Mucosa of rectum (tissue), 2 donors: ENCODE data around the gene EPC2.
A peak's percentile ranks its signal among the peaks of the same experiment; 100 is the strongest.

Experiments used
- H3K27ac ChIP-seq, 2 donors: one replicate each; pipeline ENCODE4 v1.7.0; 2013; ENCODE audit warnings: inconsistent platforms in 2 of 2, low read depth in 2 of 2, low read length in 2 of 2
- H3K27me3 ChIP-seq, 2 donors: one replicate each; pipeline ENCODE4 v1.7.0; 2013; ENCODE audit warnings: low read length in 2 of 2; ENCODE audit not compliant: control insufficient read depth in 2 of 2, insufficient read depth in 2 of 2
- H3K36me3 ChIP-seq, 2 donors: one replicate each; pipeline ENCODE4 v1.7.0; 2013; ENCODE audit warnings: low read length in 2 of 2; ENCODE audit not compliant: control insufficient read depth in 2 of 2, insufficient read depth in 2 of 2
- H3K4me1 ChIP-seq, 2 donors: one replicate each; pipeline ENCODE4 v1.7.0; 2013; ENCODE audit warnings: low read length in 2 of 2, mild to moderate bottlenecking in 1 of 2; ENCODE audit not compliant: control insufficient read depth in 2 of 2, insufficient read depth in 2 of 2
- H3K4me3 ChIP-seq, 2 donors: one replicate each; pipeline ENCODE4 v1.7.0; 2013; ENCODE audit warnings: low read length in 2 of 2
- H3K9ac ChIP-seq, 2 donors: one replicate each; pipeline ENCODE4 v1.7.0; 2013; ENCODE audit warnings: low read length in 2 of 2, low read depth in 1 of 2, mild to moderate bottlenecking in 1 of 2
- H3K9me3 ChIP-seq, 2 donors: one replicate each; pipeline ENCODE4 v1.7.0; 2013; ENCODE audit warnings: low read length in 2 of 2; ENCODE audit not compliant: control insufficient read depth in 2 of 2
- donor health status: healthy.
- donor health status: Normal muscosa, but diverticular disease.

EPC2 gene

DNA sequence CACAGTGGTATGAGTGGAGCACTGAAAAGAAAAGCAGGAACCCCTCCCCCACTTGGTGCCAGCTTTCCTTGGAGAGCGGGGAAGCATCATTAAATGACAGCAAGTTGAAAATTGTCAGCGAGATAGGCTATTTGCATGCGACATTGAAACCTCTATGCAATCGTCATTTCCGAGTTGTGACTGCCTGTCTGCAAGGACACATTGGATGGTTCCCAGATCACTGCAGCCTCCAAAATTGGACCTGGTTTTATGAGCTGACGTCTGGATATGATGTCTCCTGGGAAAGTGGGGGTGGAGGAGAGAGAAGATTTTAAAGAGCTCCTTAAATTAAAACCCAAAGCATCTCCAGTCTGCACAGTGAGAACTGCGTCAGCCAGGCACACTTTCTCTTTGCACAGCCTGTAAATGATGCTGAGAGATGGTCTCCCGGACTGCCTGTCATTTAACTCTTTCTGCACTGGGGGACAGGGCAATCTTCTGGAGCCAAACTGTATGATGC is 172.7 kb downstream of the EPC2 start:
- Histone ChIP-seq H3K9ac (no peak overlapping the region), H3K9me3 (no peaks in the 10 kb centered on the region), H3K27me3 (no peaks in the 10 kb centered on the region), H3K4me1 (peaks cover 8 to 10% of the 10 kb centered on the region in 2 donors), H3K36me3 (no peaks in the 10 kb centered on the region), H3K27ac (no peak overlapping the region), H3K4me3 (peak overlapping the region in 1 of 2 donors; percentile 29)

DNA sequence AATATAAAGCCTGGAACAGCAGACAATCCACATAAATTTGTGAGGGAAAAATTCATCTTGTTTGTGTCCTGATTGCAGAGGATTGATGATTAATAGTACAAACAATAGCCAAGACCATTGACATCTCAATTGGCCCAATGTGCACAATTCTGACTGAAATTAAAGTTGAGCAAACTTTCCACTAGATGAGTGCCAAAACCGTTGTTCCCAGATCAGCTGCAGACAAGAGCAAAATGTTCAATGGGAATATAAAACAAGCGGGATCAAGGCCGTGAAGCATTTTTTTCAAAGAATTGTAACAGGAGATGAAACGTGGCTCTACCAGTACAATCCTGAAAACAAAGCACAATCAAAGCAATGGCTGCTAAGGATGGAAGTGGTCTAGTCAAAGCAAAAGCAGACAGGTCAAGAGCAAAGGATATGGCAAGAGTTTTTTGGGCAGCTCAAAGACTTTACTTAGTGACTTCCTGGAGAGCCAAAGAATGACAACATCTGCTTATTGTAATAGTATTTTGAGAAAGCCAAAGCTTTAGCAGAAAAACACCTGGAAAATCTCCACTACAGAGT is 174.6 kb downstream of the EPC2 start:
- Histone ChIP-seq H3K9ac (no peak overlapping the region), H3K9me3 (no peaks in the 10 kb centered on the region), H3K27me3 (no peaks in the 10 kb centered on the region), H3K27ac (no peak overlapping the region), H3K4me3 (no peak overlapping the region), H3K4me1 (peaks cover 3 to 7% of the 10 kb centered on the region in 2 donors), H3K36me3 (no peaks in the 10 kb centered on the region)

DNA sequence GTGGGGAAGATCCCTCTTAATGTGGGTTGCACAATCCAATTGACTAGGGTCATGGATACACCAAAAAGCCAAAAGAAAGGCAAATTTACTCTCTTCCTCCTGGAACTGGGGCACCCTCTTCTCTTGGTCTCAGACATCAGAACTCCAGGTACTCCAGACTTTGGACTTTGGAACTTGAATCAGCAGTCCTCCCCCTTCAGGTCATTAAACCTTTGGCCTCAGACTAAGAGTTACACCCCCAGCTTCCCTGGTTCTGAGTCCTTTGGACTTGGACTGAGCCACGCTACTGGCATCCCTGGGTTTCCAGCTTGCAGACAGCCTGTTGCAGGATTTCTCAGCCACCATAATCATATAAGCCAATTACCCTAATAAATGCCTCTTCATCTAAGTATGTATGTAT is 179.6 kb downstream of the EPC2 start:
- Histone ChIP-seq H3K27me3 (no peaks in the 10 kb centered on the region), H3K4me1 (no peaks in the 10 kb centered on the region), H3K9me3 (no peaks in the 10 kb centered on the region), H3K27ac (no peak overlapping the region), H3K9ac (no peak overlapping the region), H3K4me3 (no peak overlapping the region), H3K36me3 (no peaks in the 10 kb centered on the region)

DNA sequence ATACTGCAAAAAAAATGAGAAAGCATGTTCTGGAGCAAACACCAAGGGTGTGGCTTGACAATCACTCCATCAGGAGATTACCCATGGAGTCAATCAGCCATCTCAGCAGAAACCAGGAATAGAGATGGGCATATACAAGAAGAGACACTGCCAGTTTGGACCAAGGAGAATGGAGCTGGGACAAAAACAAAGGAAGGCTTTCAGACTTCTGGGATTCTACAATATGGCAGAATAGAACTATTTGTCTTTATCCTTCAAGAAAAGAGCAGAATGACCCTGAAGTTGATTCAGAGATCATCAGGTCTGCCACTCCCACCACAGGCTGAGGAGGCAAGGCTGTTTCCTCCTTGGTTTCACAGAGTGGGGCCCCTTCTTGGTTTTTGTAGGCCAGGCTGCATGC is 182.2 kb downstream of the EPC2 start:
- no peak overlapping the region for H3K9ac ChIP-seq
- no peaks in the 10 kb centered on the region for H3K36me3 ChIP-seq
- no peaks in the 10 kb centered on the region for H3K9me3 ChIP-seq
- no peaks in the 10 kb centered on the region for H3K4me1 ChIP-seq
- H3K27me3 ChIP-seq: no peaks in the 10 kb centered on the region
- H3K4me3 ChIP-seq: no peak overlapping the region
- no peak overlapping the region for H3K27ac ChIP-seq

DNA sequence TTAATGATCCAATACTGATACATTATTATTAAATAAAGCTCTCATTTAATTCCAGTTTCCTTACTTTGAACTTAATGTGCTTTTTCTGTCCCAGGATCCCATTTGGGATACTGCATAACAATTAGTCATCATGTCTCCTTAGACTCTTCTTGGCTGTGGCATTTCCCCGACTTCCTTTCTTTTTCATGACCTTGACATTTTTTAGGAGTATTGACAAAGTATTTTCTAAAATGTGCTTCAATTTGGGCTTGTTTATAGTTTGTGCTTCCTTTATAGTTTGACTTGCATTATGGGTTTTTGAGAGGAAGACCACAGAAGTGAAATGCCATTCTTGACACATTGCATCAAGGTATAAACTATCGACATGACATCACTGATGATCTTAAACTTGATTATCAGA is 184.4 kb downstream of the EPC2 start:
- Histone ChIP-seq H3K4me3 (no peak overlapping the region), H3K4me1 (no peaks in the 10 kb centered on the region), H3K9ac (no peak overlapping the region), H3K27me3 (no peaks in the 10 kb centered on the region), H3K9me3 (no peaks in the 10 kb centered on the region), H3K36me3 (no peaks in the 10 kb centered on the region), H3K27ac (no peak overlapping the region)

DNA sequence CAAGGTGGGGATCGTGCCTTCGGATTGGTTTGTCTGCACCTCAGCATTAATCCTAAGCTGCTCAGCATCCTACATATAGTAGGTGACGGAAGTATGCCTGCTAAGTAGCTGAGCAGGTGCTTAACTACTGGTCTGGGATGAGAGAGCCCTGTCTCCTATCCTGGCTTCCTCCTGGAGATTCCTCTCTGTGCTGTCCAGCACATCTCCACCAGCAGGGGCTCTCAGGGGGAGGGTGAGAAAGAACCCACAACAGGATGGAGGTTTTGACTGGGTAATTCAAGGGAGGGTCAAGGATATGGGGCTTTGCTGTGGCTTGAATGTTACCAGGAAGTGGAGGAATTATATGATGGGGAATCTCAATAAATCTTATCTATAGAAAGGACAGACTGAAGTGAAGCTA is 185.1 kb downstream of the EPC2 start:
- no peaks in the 10 kb centered on the region for H3K9me3 ChIP-seq

DNA sequence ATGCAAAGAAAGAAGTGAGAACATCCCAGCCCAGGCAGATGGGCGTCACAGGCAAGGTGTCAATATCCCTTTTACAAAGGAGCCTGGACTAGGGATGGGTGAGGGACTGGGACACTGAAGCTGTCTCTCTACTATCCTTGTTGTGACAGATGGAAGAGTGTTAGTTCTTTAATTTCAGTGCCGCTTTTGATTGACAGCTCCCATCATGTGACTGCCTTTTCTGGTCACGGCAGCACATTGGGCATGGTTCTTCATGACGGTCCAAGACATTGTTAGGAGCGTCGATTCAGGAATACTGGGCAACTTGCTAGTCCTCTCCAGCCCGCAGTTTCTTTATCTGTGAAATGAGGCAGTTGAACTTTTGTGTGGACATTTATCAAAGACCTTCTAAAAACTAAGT is 188.1 kb downstream of the EPC2 start:
- Histone ChIP-seq H3K4me1 (no peaks in the 10 kb centered on the region), H3K4me3 (no peak overlapping the region), H3K27ac (no peak overlapping the region), H3K9me3 (no peaks in the 10 kb centered on the region), H3K9ac (no peak overlapping the region), H3K36me3 (no peaks in the 10 kb centered on the region), H3K27me3 (no peaks in the 10 kb centered on the region)

More for the DNA sequence above, 185.1 kb downstream of the EPC2 start:
- no peak overlapping the region for H3K27ac ChIP-seq
- no peak overlapping the region for H3K4me3 ChIP-seq
- H3K4me1 ChIP-seq: no peaks in the 10 kb centered on the region
- no peaks in the 10 kb centered on the region for H3K27me3 ChIP-seq
- H3K9ac ChIP-seq: no peak overlapping the region
- no peaks in the 10 kb centered on the region for H3K36me3 ChIP-seq
